Measurements from ENCODE around the gene TTC13. TPM values are rescaled to one million over a fixed set of nuclear protein-coding genes. Genes with fewer than 3 reads are reported as not detected.

Gene TTC13
- total RNA-seq, 1 donor from 2014 or later, result 23.0 TPM

DNA sequence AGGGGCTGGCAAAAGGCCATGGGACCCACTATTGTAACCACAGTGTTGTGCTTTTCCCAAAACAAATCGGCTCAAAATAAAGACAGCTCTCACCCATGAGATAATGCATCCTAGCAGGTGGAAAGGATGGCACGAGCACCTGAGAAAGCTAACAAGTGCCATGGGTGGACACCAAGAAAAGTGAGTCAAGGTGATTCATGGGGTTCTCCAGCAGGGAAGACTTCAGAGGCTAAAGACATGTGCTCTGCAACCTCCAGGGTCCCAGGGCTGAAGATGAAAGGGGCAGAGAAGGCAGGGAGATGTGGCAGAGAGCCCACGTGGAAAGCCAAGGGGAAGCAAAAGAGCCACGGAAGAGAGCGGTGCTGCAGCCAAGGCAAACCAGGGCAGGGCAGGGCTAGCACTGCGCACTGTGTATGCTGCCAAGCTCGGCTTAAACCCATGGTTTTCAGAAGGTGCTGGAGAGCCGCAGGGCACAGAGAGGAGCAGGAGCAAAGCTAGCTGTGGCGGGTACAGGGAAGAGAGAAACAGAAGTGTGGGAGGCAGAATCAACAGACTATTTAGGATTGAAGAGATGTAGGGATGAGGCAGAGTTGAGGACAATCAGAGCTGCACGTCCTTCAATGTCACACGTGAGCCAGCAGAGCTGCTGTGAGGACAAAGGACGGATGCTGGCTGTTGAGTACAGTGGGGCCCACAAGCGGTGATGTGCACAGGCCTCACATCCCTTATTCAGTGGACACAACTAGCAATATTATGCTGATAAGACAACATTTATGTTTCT, 68.5 kb downstream of the TTC13 start:
- H3K36me3 ChIP-seq, result no peaks in the 10 kb centered on the region
- Mint-ChIP-seq H3K27me3 (ENCODE audit: insufficient read depth, low read depth) (peaks cover 2% of the 10 kb centered on the region), H3K27ac (peak overlapping the region; percentile 26), H3K4me1 (peaks cover 9% of the 10 kb centered on the region), H3K36me3 (peaks cover 14% of the 10 kb centered on the region), H3K9me3 (no peaks in the 10 kb centered on the region), H3K4me3 (no peak overlapping the region)
- DNase-seq (ENCODE audit: low spot score), result no peak
- no peak overlapping the region for H2AFZ ChIP-seq (replicated peaks)
- H3K9me3 ChIP-seq (ENCODE audit: low read depth), result no peaks in the 10 kb centered on the region
- H3K4me3 ChIP-seq, result no peak overlapping the region
- H3K4me2 ChIP-seq, result no peak overlapping the region
- peaks cover 4% of the 10 kb centered on the region for H4K20me1 ChIP-seq (ENCODE audit: low read depth)
- no peaks in the 10 kb centered on the region for H3F3A ChIP-seq (ENCODE audit: low read depth)
- TF ChIP-seq EZH2phosphoT487 (IDR thresholded peaks at IDR 0.05) (no peak), EZH2 (IDR thresholded peaks at IDR 0.05) (no peak)
- TF ChIP-seq, protein P1, sequence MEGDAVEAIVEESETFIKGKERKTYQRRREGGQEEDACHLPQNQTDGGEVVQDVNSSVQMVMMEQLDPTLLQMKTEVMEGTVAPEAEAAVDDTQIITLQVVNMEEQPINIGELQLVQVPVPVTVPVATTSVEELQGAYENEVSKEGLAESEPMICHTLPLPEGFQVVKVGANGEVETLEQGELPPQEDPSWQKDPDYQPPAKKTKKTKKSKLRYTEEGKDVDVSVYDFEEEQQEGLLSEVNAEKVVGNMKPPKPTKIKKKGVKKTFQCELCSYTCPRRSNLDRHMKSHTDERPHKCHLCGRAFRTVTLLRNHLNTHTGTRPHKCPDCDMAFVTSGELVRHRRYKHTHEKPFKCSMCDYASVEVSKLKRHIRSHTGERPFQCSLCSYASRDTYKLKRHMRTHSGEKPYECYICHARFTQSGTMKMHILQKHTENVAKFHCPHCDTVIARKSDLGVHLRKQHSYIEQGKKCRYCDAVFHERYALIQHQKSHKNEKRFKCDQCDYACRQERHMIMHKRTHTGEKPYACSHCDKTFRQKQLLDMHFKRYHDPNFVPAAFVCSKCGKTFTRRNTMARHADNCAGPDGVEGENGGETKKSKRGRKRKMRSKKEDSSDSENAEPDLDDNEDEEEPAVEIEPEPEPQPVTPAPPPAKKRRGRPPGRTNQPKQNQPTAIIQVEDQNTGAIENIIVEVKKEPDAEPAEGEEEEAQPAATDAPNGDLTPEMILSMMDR (IDR thresholded peaks at IDR 0.05), result no peak
- H3K9ac ChIP-seq, result no peak overlapping the region
- H3K79me2 ChIP-seq (ENCODE audit: low read depth), result no peaks in the 10 kb centered on the region
- no peaks in the 10 kb centered on the region for H3K4me1 ChIP-seq
- H3K27me3 ChIP-seq, result no peaks in the 10 kb centered on the region
- H3K27ac ChIP-seq, result no peak overlapping the region

DNA sequence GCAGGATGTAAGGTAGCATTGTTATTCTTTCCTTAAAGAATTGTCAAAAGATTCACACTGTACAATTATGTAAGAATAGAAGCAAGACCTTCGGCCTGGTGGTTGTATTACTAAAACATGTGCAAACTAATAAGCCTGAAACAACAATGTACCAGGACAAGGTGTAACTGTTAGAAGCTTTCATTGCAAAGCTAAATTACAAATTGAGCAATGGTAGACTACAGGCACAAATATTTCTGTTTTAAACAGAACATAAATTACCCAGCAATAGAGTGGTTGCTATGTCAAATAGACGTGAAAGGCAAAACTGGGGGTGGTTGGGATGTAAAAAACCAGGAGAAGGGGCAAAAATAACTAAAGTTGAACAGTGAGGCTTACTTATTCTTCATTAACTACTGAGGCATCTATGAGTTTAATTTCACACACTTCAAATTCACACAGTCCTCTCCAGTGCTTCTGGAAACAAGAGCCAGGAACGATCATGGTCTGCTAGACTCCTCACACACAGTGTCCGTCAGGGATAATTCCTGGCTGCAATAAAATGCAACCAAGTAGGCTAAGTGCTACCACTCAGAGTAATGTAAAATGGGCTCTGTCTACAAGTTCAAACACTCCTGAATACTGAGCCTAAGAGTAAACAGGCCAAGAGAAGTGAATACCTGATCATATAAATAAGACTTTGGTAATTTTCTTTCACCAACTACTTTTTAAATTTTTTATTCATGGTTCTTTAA, 71.0 kb downstream of the TTC13 start:
- peaks cover 11% of the 10 kb centered on the region for H3K4me1 Mint-ChIP-seq

DNA sequence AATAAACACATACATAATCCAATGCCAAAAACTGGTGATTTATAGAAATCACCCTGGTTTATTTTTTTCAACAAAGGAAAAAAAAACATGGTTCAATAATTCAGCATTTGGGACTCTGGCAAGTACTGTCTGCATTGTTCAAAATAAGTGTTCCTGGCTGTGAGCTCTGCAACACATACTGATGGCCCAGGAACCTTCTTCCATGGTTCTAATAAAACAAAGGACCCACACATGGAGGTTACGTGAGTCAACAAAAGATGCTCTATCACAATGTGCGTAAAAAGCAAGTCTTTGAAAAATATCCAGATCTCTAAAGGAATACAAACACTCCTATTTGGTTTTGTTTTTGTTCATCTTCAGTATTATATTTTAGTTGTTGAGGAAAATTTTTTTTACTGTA, 72.4 kb downstream of the TTC13 start:
- peaks cover 10% of the 10 kb centered on the region for H3K36me3 Mint-ChIP-seq
- peaks cover 11% of the 10 kb centered on the region for H3K4me1 Mint-ChIP-seq
- Histone ChIP-seq H3K36me3 (no peaks in the 10 kb centered on the region), H3K4me2 (no peak overlapping the region), H3K27ac (no peak overlapping the region), H3K9me3 (ENCODE audit: low read depth) (no peaks in the 10 kb centered on the region), H3K27me3 (no peaks in the 10 kb centered on the region), H3K4me3 (no peak overlapping the region), H3F3A (ENCODE audit: low read depth) (no peaks in the 10 kb centered on the region), H4K20me1 (ENCODE audit: low read depth) (no peaks in the 10 kb centered on the region), H3K9ac (no peak overlapping the region), H2AFZ (replicated peaks) (no peak overlapping the region), H3K79me2 (ENCODE audit: low read depth) (no peaks in the 10 kb centered on the region), H3K4me1 (no peaks in the 10 kb centered on the region)
- H3K27me3 Mint-ChIP-seq (ENCODE audit: insufficient read depth, low read depth), result peaks cover 2% of the 10 kb centered on the region
- no peak for TF ChIP-seq EZH2phosphoT487 (IDR thresholded peaks at IDR 0.05)
- no peak for TF ChIP-seq EZH2 (IDR thresholded peaks at IDR 0.05)
- TF ChIP-seq, protein P1 (IDR thresholded peaks at IDR 0.05), result no peak
- H3K4me3 Mint-ChIP-seq, result no peak overlapping the region
- DNase-seq (ENCODE audit: low spot score), result no peak
- no peaks in the 10 kb centered on the region for H3K9me3 Mint-ChIP-seq
- no peak overlapping the region for H3K27ac Mint-ChIP-seq

More for the DNA sequence above, 71.0 kb downstream of the TTC13 start:
- DNase-seq (ENCODE audit: low spot score), result no peak
- H3K9ac ChIP-seq, result peak overlapping the region; percentile 5
- Mint-ChIP-seq H3K4me3 (no peak overlapping the region), H3K36me3 (peaks cover 16% of the 10 kb centered on the region), H3K27me3 (ENCODE audit: insufficient read depth, low read depth) (peaks cover 2% of the 10 kb centered on the region), H3K9me3 (no peaks in the 10 kb centered on the region), H3K27ac (no peak overlapping the region)
- H3K4me2 ChIP-seq, result no peak overlapping the region
- H3K79me2 ChIP-seq (ENCODE audit: low read depth), result no peaks in the 10 kb centered on the region
- no peaks in the 10 kb centered on the region for H3F3A ChIP-seq (ENCODE audit: low read depth)
- no peaks in the 10 kb centered on the region for H3K27me3 ChIP-seq
- H3K4me1 ChIP-seq, result no peaks in the 10 kb centered on the region
- H3K36me3 ChIP-seq, result no peaks in the 10 kb centered on the region
- peaks cover under 1% of the 10 kb centered on the region for H4K20me1 ChIP-seq (ENCODE audit: low read depth)
- no peak overlapping the region for H3K4me3 ChIP-seq
- no peak overlapping the region for H3K27ac ChIP-seq
- H2AFZ ChIP-seq (replicated peaks), result no peak overlapping the region
- H3K9me3 ChIP-seq (ENCODE audit: low read depth), result no peaks in the 10 kb centered on the region
- TF ChIP-seq EZH2phosphoT487 (IDR thresholded peaks at IDR 0.05) (no peak), EZH2 (IDR thresholded peaks at IDR 0.05) (no peak)
- TF ChIP-seq, protein P1 (IDR thresholded peaks at IDR 0.05), result no peak
